H1 (cell line): Measurements from ENCODE around the gene C11orf42. TPM values are rescaled to one million over a fixed set of nuclear protein-coding genes. Genes with fewer than 3 reads are reported as not detected.

Experiments used
- CTCF ChIA-PET: fragments of 300-600 bp; sonication (Branson Sonifier 250); formaldehyde crosslinking; loops from one replicate; lab custom pipeline; 2021; ENCODE audit not compliant: partially characterized antibody; lab: Charles Lee
- POLR2A ChIA-PET: fragments of 300-600 bp; sonication (Branson Sonifier 250); formaldehyde crosslinking; loops from one replicate; lab custom pipeline; 2021; ENCODE audit warnings: inconsistent platforms; ENCODE audit not compliant: partially characterized antibody; lab: Charles Lee
- DNase-seq, 2 experiments: peaks; one replicate each; pipeline versions ENCODE4 v3.0.0 to v3.0.0-alpha.2; 2010 to 2022; ENCODE audit warnings: low spot score in 2 of 2, low read depth in 1 of 2, mixed read lengths in 1 of 2
- FAIRE-seq: peaks from 2 replicates; lab custom pipeline; 2011; peaks lifted over from hg19 to GRCh38; lab: Jason Lieb, UNC
- H2AFZ ChIP-seq: 2 replicates; pipeline ENCODE4 v1.8.1; 2012; ENCODE audit warnings: low read length, inconsistent platforms
- H2AK5ac ChIP-seq: 2 replicates; pipeline ENCODE4 v1.6.1; 2013; ENCODE audit warnings: low read depth, low read length
- H2BK120ac ChIP-seq: replicated peaks from 2 replicates; pipeline ENCODE3; 2013; ENCODE audit warnings: low read depth, low read length, inconsistent platforms
- H2BK12ac ChIP-seq: 2 replicates; pipeline ENCODE4 v1.6.1; 2013; ENCODE audit warnings: low read depth, low read length
- H2BK15ac ChIP-seq: 2 replicates; pipeline ENCODE4 v1.6.1; 2013; ENCODE audit warnings: low read length
- H2BK20ac ChIP-seq: 2 replicates; pipeline ENCODE4 v1.6.1; 2013; ENCODE audit warnings: low read length
- H2BK5ac ChIP-seq: 2 replicates; pipeline ENCODE4 v1.6.1; 2013; ENCODE audit warnings: low read depth, low read length
- H3K14ac ChIP-seq: 2 replicates; pipeline ENCODE4 v1.6.1; 2013; ENCODE audit warnings: inconsistent platforms; ENCODE audit not compliant: insufficient read length
- H3K18ac ChIP-seq: 2 replicates; pipeline ENCODE4 v1.6.1; 2013; ENCODE audit warnings: low read length; ENCODE audit errors: extremely low read depth
- H3K23ac ChIP-seq: 2 replicates; pipeline ENCODE4 v1.6.1; 2013; ENCODE audit warnings: inconsistent platforms; ENCODE audit not compliant: insufficient read length
- H3K23me2 ChIP-seq: 2 replicates; pipeline ENCODE4 v1.6.1; 2013; ENCODE audit warnings: low read depth, low read length
- H3K27ac ChIP-seq: 2 replicates; pipeline ENCODE4 v1.6.1; 2011; ENCODE audit warnings: low read depth, low read length, inconsistent platforms
- H3K27me3 ChIP-seq, 4 experiments: replicated peaks in 1 of 4; 1 replicate in 1 of 4; 2 replicates in 3 of 4; pipeline versions ENCODE4 v1.6.1 to v1.8.1; 2011 to 2013; ENCODE audit warnings: low read length in 3 of 4, mild to moderate bottlenecking in 3 of 4, inconsistent platforms in 2 of 4, mixed read lengths in 2 of 4, moderate library complexity in 1 of 4; ENCODE audit not compliant: control insufficient read depth in 3 of 4, insufficient read depth in 3 of 4; ENCODE audit errors: extremely low read depth in 1 of 4
- H3K36me3 ChIP-seq, 4 experiments: 2 replicates each; pipeline versions ENCODE4 v1.6.1 to v1.8.1; 2011 to 2013; ENCODE audit warnings: mild to moderate bottlenecking in 4 of 4, low read length in 3 of 4, moderate library complexity in 2 of 4, control low read depth in 1 of 4, inconsistent platforms in 1 of 4; ENCODE audit not compliant: insufficient read depth in 4 of 4, control insufficient read depth in 2 of 4
- H3K4ac ChIP-seq: replicated peaks from 2 replicates; pipeline ENCODE3; 2013; ENCODE audit warnings: low read length, low read depth, mixed read lengths, inconsistent platforms; ENCODE audit not compliant: insufficient read length
- H3K4me1 ChIP-seq, 4 experiments: replicated peaks in 1 of 4; 1 replicate in 1 of 4; 2 replicates in 3 of 4; pipeline versions ENCODE4 v1.6.1 to v1.8.1; 2011 to 2013; ENCODE audit warnings: low read length in 3 of 4, inconsistent platforms in 2 of 4, mixed read lengths in 1 of 4; ENCODE audit not compliant: insufficient read depth in 4 of 4, control insufficient read depth in 3 of 4
- H3K4me2 ChIP-seq, 2 experiments: 2 replicates each; pipeline versions ENCODE4 v1.6.1 to v1.8.1; 2011 to 2013; ENCODE audit warnings: low read depth in 2 of 2, low read length in 2 of 2, control low read depth in 1 of 2, inconsistent platforms in 1 of 2, mild to moderate bottlenecking in 1 of 2; ENCODE audit not compliant: insufficient read depth in 1 of 2
- H3K4me3 ChIP-seq, 4 experiments: fragments of 200-600, 300-600 bp in 1 of 4; sonication (generic), shearing (Covaris generic), sonication (Bioruptor Twin) in 1 of 4; 2 replicates each; pipeline versions ENCODE4 v1.5.1 to v1.8.1; 2011 to 2016; ENCODE audit warnings: low read length in 4 of 4, low read depth in 3 of 4, control low read depth in 2 of 4, inconsistent platforms in 2 of 4, mild to moderate bottlenecking in 2 of 4, mixed read lengths in 1 of 4, moderate library complexity in 1 of 4; ENCODE audit not compliant: insufficient read depth in 2 of 4; ENCODE audit errors: extremely low read depth in 1 of 4
- H3K56ac ChIP-seq: replicated peaks from 2 replicates; pipeline ENCODE3; 2013; ENCODE audit warnings: low read depth, mild to moderate bottlenecking, mixed read lengths, low read length, inconsistent platforms; ENCODE audit not compliant: insufficient read length
- H3K79me1 ChIP-seq: 2 replicates; pipeline ENCODE4 v1.6.1; 2013; ENCODE audit warnings: low read depth, low read length, control low read depth
- H3K79me2 ChIP-seq, 2 experiments: 2 replicates each; pipeline versions ENCODE4 v1.6.1 to v1.8.1; 2012 to 2013; ENCODE audit warnings: low read length in 2 of 2, mild to moderate bottlenecking in 2 of 2, inconsistent platforms in 1 of 2; ENCODE audit not compliant: insufficient read depth in 2 of 2, control insufficient read depth in 1 of 2
- H3K9ac ChIP-seq, 4 experiments: replicated peaks in 1 of 4; 1 replicate in 1 of 4; 2 replicates in 3 of 4; pipeline versions ENCODE4 v1.6.1 to v1.8.1; 2011 to 2013; ENCODE audit warnings: low read depth in 3 of 4, low read length in 3 of 4, control low read depth in 2 of 4, mild to moderate bottlenecking in 2 of 4, moderate library complexity in 2 of 4, inconsistent platforms in 1 of 4; ENCODE audit errors: extremely low read depth in 1 of 4
- H3K9me3 ChIP-seq, 2 experiments: 2 replicates each; pipeline versions ENCODE4 v1.6.1 to v1.8.1; 2012 to 2013; ENCODE audit warnings: mild to moderate bottlenecking in 2 of 2, moderate library complexity in 2 of 2, control low read depth in 1 of 2, inconsistent platforms in 1 of 2, low read depth in 1 of 2, low read length in 1 of 2, mixed read lengths in 1 of 2; ENCODE audit not compliant: insufficient read depth in 2 of 2
- H4K20me1 ChIP-seq, 2 experiments: replicated peaks in 1 of 2; 2 replicates each; pipeline versions ENCODE3 to v1.8.1; 2011 to 2013; ENCODE audit warnings: inconsistent platforms in 2 of 2, low read length in 2 of 2, mild to moderate bottlenecking in 1 of 2; ENCODE audit not compliant: insufficient read depth in 2 of 2, control insufficient read depth in 1 of 2
- H4K5ac ChIP-seq: 2 replicates; pipeline ENCODE4 v1.6.1; 2013; ENCODE audit warnings: low read length, low read depth, mixed read lengths, inconsistent platforms; ENCODE audit not compliant: insufficient read length
- H4K8ac ChIP-seq: 2 replicates; pipeline ENCODE4 v1.8.0; 2013; ENCODE audit warnings: mild to moderate bottlenecking, moderate library complexity, low read length, inconsistent platforms; ENCODE audit not compliant: insufficient read depth; ENCODE audit errors: extremely low read depth
- H4K91ac ChIP-seq: replicated peaks from 2 replicates; pipeline ENCODE3; 2013; ENCODE audit warnings: low read length, mixed read lengths, inconsistent platforms; ENCODE audit not compliant: insufficient read length
- CEBPB ChIP-seq: IDR thresholded peaks from 2 replicates; pipeline ENCODE4 v1.6.1; 2012; ENCODE audit warnings: low read depth, low read length
- EP300 ChIP-seq, 2 experiments: IDR thresholded peaks; 1 replicate in 1 of 2; 2 replicates in 1 of 2; pipeline ENCODE4 v1.6.1; 2011 to 2012; ENCODE audit warnings: low read depth in 2 of 2, low read length in 2 of 2, mild to moderate bottlenecking in 2 of 2, borderline replicate concordance in 1 of 2, inconsistent platforms in 1 of 2, moderate library complexity in 1 of 2
- FOSL1 ChIP-seq: IDR thresholded peaks from 2 replicates; pipeline ENCODE4 v1.6.1; 2011; ENCODE audit warnings: mild to moderate bottlenecking, low read depth, low read length, moderate library complexity; ENCODE audit not compliant: insufficient read depth
- HDAC6 ChIP-seq: IDR thresholded peaks from one replicate; pipeline ENCODE4 v1.7.1; 2012; ENCODE audit warnings: low read depth, mild to moderate bottlenecking, inconsistent platforms, low read length, moderate library complexity
- NRF1 ChIP-seq: IDR thresholded peaks from 2 replicates; pipeline ENCODE4 v1.6.1; 2011; ENCODE audit warnings: mild to moderate bottlenecking, low read depth, low read length, improper control_type of control experiment
- PHF8 ChIP-seq: fragments of 200-600 bp; sonication (generic); conservative IDR thresholded peaks from 2 replicates; pipeline ENCODE4 v1.7.1; 2012; ENCODE audit warnings: low read depth, mild to moderate bottlenecking, inconsistent platforms, low read length, moderate library complexity
- POLR2AphosphoS5 ChIP-seq: IDR thresholded peaks from 2 replicates; pipeline ENCODE4 v1.6.1; 2011; ENCODE audit warnings: low read depth, low read length
- WGBS, 2 experiments: shearing (Covaris generic) in 1 of 2; methylation state at CpG; one replicate each; pipeline versions ENCODE4 v1.1.6 to v1.1.7; 2013 to 2015; ENCODE audit warnings: low lambda C conversion rate in 2 of 2, mixed read lengths in 2 of 2, inconsistent platforms in 1 of 2, low coverage in 1 of 2, missing lambda C conversion rate in 1 of 2; ENCODE audit not compliant: insufficient replicate concordance in 2 of 2, insufficient coverage in 1 of 2, insufficient read length in 1 of 2; ENCODE audit errors: extremely low coverage in 1 of 2, missing lambda C conversion rate in 1 of 2; 5-methylcytosine and 5-hydroxymethylcytosine counted together
- polyA plus RNA-seq, 7 experiments: library from polyadenylated mRNA; depleted of rRNA in 3 of 7; stranded (reverse) in 5 of 7; unstranded in 2 of 7; fragments of >200 nt in 5 of 7; fragments of 200-250 nt in 2 of 7; gene quantifications; 1 replicate in 5 of 7; 2 replicates in 1 of 7; 4 replicates in 1 of 7; pipeline versions ENCODE4 v1.2.1 to v1.2.3, GENCODE V29; 2011 to 2013; ENCODE audit warnings: missing spikeins in 2 of 7, mixed read lengths in 2 of 7
- total RNA-seq: library from RNA; stranded (reverse); fragmentation: NEBNext Ultra II Directional; extraction: Animal tissue kit (Norgen Biotek cat#: 25700); gene quantifications from 2 replicates; pipeline ENCODE4 v1.2.1, GENCODE V29; 2021

Gene C11orf42
- total and polyA plus RNA-seq, 2 of the 8 experiments (the other 6 are each of a cell fraction or from before 2014, with no cell fraction given): not detected

- Histone ChIP-seq H4K8ac (no peak overlapping the region), H3K27me3 (no peaks in the 10 kb centered on the region), H4K20me1 (peaks cover 2% of the 10 kb centered on the region in 2 experiments), H3K9ac (no peak overlapping the region), H3K18ac (no peak overlapping the region), H3K4me3 (no peak overlapping the region), H3K27ac (no peak overlapping the region), H2AK5ac (no peak overlapping the region), H2BK120ac (no peak overlapping the region), H3K79me2 (no peaks in the 10 kb centered on the region), H3K23ac (no peak overlapping the region), H2BK20ac (no peak overlapping the region), H3K4me2 (no peak overlapping the region), H4K91ac (no peak overlapping the region), H2BK12ac (no peak overlapping the region), H3K4ac (no peak overlapping the region), H2BK15ac (no peak overlapping the region), H3K36me3 (peaks cover 2 to 32% (median 28%) of the 10 kb centered on the region in 4 experiments; a peak in 7 of 8 replicates), H3K79me1 (no peaks in the 10 kb centered on the region), H3K56ac (no peak overlapping the region), H3K9me3 (no peaks in the 10 kb centered on the region), H3K23me2 (no peaks in the 10 kb centered on the region; the same call in 1 of the 2 replicates), H3K14ac (no peak overlapping the region), H3K4me1 (no peaks in the 10 kb centered on the region), H2BK5ac (no peak overlapping the region), H2AFZ (no peak overlapping the region), H4K5ac (no peak overlapping the region)
- ChIA-PET POLR2A (no interaction called here), CTCF (interaction anchor here (1.0 to 1.3 kb wide), 5 partner anchors 33 to 195 kb away, joined by 3 read pairs; no protein-coding TSS in a partner anchor)
- no peak for DNase-seq
- FAIRE-seq: no peak
- 92% methylated on average over 15 of the region's 19 CpGs; no CpG with 5 or more reads in 1 of the 2 experiments for WGBS, 2 experiments
- TF ChIP-seq NRF1 (no peak), HDAC6 (no peak), POLR2AphosphoS5 (no peak), PHF8 (no peak), EP300 (IDR thresholded peaks at IDR 0.05; ENCODE audit: borderline replicate concordance in 1 of 2, low read depth in 2 of 2, low read length in 2 of 2) (no peak), FOSL1 (no peak), CEBPB (no peak)
Observed at GRCh38 chr11:6217722-6218121, 12.4 kb downstream of the C11orf42 start.
